Left lobe of liver (tissue), 1 donor: Measurements from ENCODE around the gene CCL5. TPM values are rescaled to one million over a fixed set of nuclear protein-coding genes. Genes with fewer than 3 reads are reported as not detected.

ENCODE experiments used
- total RNA-seq: library from RNA; stranded (reverse); gene quantifications from one replicate; pipeline ENCODE4 v1.2.1, GENCODE V29; 2021
- donor health status: DM: no; HTN: yes; CAD: no.

CCL5 gene
- total RNA-seq, 1 donor from 2014 or later: 0.48 TPM

Other genes with a start within 250 kb of the CCL5 start
- gene RASL10B, start 148.7 kb downstream of the CCL5 start, total RNA-seq: 2.3 TPM
- gene GAS2L2, start 127.1 kb downstream of the CCL5 start, total RNA-seq: not detected
- not detected for gene C17orf50, start 119.5 kb downstream of the CCL5 start, total RNA-seq
- 0.45 TPM for gene MMP28, start 84.7 kb downstream of the CCL5 start, total RNA-seq
- gene TAF15, start 70.9 kb downstream of the CCL5 start, total RNA-seq: 63.1 TPM
- gene HEATR9, start 11.5 kb downstream of the CCL5 start, total RNA-seq: not detected
- not detected for gene RDM1, start 50.4 kb upstream of the CCL5 start, total RNA-seq
- gene LYZL6, start 63.4 kb upstream of the CCL5 start, total RNA-seq: not detected
- 31.1 TPM for gene CCL16, start 101.1 kb upstream of the CCL5 start, total RNA-seq
- 16.9 TPM for gene CCL14, start 106.4 kb upstream of the CCL5 start, total RNA-seq
- 13.8 TPM for gene CCL15, start 121.2 kb upstream of the CCL5 start, total RNA-seq
- 1.4 TPM for gene CCL23, start 137.6 kb upstream of the CCL5 start, total RNA-seq
- 0.33 TPM for gene CCL18, start 183.9 kb upstream of the CCL5 start, total RNA-seq
- gene CCL3, start 209.8 kb upstream of the CCL5 start, total RNA-seq: 2.0 TPM
- gene CCL4, start 223.5 kb upstream of the CCL5 start, total RNA-seq: 1.2 TPM